GM15510 (cell line): Measurements from ENCODE around the gene PRPS1L1.

ENCODE experiments used
- POLR2A ChIP-seq: IDR thresholded peaks from 3 replicates; pipeline ENCODE4 v1.6.1; 2011; ENCODE audit warnings: borderline replicate concordance; ENCODE audit not compliant: insufficient read length; ENCODE audit errors: extremely low read depth

The PRPS1L1 gene

DNA sequence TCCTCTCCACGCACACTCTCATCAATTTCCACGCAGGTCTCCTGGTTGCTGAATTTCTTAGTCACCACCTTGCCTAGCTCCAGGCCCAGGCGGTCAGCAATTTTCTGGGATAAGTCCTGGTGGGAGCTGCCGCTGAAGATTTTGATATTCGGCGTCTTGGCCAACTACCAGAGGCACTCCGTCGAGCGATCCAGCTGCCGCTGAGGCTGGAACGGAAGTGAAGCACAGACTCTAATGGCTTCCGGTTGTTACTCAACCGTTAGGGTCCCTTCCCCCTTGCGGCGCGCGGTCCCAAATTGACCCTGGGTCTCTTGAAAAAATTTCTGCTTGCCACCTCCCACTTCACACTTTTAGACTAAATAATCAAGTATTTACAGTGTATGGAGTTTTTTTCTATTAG, at the start of gene PRPS1L1:
TSS of gene PRPS1L1 (minus strand) at position 219 of the 400 bp plus-strand sequence.
- TF ChIP-seq POLR2A = no peak

DNA sequence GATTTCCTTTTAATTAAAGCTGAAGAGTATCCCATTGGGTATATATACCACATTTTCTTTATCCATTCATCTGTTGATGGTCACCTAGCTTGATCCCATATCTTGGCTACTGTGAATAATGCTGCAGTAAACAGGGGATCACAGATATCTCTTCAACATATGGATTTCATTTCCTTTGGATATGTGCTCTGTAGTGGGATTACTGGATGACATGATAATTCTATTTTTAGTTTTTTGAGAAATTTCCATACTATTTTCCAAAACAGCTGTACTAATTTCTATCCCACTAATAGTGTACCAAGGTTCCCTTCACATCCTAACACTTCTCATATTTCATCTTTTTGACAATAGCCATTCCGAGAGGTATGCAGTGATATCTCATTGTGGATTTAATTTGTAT, 48.8 kb upstream of the PRPS1L1 start:
- TF ChIP-seq POLR2A = no peak

DNA sequence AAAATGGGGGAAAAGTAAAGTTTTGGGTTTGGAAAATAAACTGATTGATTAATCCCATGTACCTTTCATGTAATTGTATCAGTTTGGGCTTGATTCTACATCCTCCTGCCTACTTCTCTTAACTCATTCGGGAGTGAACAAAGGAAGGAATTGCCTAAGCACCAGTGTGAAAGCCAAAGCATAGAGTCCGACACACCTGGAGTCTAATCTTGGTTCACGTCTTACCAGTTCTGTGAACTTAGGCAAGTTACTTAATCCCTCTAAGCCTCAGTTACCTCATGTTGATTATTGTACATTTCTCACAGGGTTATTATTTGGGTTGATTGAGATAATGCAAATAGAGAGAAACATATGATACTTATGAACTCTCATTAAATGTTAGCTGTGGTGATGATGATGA, 41.1 kb upstream of the PRPS1L1 start:
- TF ChIP-seq POLR2A = no peak

DNA sequence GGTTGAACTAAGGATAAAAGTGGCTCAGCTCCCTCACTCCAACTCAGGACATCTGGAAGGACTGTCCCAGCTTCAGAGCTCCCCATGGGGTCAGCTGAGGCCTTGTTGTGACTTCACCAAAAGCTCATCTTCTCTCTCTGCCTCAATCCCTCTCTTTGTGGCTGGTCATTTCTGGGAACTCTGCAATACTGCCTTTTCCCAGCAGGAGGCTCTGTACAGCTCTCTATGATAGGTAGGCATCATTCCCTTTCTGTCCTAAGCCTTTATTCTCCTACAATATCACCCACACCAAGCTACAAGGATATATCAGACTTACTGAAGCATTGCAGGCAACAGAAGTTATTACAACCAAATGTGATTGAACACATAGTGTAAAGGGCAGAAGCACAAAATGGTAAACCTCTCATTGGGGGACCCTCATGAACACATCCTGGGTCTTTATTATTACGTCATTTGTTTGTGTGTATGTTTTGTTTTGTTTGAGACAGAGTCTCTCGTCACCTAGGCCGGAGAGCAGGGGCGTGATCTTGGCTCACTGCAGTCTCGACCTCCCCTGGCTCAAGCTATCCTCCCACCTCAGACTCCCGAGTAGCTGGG, 36.7 kb upstream of the PRPS1L1 start:
- TF ChIP-seq POLR2A = no peak

DNA sequence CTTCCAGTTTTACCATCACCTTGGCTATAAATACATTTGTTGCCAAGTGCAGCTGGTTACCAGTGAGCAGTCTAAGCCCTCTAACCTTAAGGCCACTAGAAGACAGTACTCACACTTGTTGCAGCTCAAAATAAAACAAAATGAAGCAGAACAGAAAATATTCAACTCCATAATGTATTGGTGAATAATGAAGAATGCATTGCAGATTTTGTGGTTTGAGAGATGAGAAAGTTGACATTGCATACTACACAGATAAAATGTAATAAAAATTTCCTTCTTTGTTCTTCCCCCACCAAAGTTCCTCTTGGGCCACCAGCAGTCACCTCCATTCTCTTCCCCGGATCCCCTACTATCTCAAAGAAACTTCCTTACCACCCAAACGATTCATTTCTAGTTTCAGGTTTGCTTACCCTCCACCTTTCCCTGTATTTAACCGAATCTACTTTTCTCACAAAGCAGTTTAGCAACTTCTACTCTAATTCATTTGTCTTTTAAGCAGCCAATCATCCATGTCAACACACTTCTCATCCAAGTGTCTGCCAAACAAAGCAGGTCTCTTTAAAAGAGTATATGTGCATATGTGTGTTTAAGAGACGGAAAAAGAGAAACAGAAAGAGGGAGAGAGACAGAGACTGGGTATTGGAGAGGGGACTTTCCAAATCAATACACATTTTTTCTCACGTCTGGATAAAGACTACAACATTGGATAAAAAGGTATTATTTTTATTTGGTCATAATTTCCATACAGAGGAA, 35.7 kb upstream of the PRPS1L1 start:
- TF ChIP-seq POLR2A = no peak

DNA sequence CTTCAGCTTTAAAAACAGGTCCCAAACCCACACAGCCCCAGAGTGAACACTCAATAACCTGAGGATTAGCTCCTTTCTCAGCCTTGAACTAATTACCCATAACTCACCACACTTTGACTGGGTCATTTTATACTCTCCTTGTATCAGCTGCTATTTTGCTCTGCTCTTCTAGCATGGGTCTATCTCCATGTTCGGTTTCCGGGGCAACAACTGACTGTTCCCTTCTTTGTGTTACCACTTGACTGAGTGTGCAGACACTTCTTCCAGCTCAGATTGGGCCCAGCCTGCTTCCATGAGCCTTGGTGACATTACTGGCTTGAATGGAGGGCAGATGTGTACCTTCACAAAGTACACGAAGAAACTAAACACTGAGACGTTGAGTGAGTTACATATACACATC, 31.5 kb upstream of the PRPS1L1 start:
- no peak for TF ChIP-seq POLR2A

DNA sequence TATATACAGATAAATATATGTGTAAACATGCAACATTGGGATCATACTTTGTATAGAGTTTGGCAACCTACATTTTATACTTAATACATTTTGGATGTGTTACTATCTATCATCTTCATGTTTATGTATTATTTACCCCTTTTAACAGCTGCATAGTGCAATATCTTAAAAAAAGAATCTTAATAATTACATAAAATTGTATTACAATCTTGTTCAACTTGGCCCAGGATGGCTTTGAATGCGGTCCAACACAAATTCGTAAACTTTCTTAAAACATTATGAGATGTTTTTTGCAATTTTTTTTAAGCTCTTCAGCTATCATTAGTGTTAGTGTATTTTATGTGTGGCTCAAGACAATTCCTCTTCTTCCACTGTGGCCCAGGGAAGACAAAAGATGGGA, 26.3 kb upstream of the PRPS1L1 start:
- no peak for TF ChIP-seq POLR2A

DNA sequence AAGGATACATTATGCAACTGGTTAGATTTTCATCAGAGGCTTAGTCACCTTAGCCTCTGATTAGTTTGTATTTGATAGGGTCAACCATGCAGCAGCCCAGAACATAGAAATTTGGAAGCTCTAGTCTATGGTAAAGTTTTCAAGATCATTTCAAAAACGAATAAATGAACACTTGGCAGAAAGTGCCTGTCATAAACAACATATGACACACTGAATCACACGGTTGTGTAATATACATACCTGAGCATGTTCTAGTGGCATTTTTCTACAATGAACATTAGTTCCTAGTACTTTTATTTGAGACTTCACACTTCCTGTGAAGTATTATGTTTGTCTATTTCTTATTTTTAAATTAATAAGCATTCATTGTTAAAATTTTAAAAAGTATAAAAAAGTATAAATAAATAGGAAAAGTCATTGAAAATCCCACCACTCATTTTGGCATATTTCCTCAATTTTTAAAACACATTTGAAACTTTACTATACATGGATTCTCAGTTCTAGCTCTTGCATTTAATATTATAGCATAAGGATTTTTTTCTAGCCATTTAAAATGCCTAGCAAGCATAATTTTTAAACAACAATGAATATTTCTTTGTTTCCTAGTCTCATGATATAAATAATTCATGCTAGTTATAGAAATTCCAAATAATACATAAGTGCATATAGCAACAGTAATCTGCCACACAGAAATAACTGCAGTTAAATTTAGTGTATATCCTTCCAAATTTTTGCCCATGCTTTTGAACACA, 25.7 kb upstream of the PRPS1L1 start:
- no peak for TF ChIP-seq POLR2A

DNA sequence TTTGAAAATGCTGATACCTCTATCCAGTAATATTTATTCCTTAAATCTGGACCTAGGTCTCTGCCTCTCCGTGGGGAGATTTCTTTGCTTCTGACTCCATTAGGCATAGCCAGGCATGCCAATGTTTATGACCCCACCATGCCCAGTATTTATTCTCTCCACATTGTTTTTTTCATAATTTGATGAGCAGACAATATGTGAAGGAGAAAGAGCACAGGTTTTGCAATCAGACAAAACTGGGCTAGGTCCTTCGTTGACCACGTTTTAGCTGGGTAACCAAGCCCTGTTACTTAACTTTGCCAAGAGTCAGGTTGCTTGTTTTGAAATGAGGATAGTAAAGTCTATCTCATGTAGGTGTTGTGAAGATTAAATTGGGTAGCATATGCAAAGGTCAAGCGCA, 21.6 kb upstream of the PRPS1L1 start:
- no peak for TF ChIP-seq POLR2A

DNA sequence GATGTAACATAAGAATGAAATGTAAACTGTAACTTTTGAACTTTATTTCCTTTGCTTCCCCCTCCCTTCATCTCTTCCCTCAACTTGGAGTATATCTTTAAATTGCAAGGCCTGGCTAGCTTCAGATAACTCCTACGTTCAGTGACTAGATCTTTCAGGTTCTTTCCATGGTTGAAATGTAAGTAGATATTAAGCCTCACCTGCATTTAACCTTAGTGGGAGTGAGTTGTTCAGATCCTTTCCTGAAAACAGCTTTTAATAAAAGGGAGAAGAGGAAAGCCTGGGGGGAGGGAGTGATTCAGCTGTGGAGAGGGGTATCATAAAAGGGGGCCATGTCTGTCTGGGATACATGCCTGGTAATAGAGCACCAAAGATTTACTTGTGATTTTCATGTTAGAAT, 19.0 kb upstream of the PRPS1L1 start:
- TF ChIP-seq POLR2A = no peak

DNA sequence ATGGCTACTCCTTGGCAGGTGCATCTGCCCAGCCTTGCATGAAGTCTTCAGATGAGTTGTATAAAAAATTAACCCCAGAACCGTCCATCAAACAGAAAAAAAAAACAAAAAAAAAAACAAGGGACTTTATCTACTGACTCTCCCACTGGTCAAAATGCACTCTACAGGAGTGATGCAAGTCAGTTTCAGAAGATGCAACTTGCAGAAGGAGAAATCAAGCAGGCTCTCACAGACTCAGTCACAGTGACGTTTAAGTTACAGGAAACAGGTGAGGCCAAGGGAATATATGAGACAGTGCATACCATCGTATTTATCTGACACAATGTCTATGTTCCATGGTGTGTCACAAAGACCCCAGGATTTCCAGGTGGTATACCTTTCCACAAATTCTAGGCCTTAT, 17.5 kb upstream of the PRPS1L1 start:
- no peak for TF ChIP-seq POLR2A

DNA sequence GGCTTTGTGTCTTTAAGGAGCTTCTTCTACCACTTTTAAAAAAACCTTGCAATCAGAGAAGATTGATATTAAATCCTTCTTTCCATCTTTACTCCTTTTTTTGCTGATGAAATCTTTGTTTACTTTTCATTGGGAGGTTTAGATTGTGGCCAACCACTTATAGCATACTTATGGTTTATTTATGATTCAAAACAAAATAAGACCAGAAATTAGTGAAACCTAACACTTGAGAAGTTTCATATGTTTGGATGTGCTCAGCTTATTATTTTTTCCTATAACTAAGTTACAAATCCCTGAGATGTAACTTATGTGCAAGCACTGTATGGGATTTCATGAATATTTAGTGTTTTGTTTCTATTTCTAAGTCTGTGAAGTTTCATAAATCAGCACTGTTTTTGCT, 13.5 kb upstream of the PRPS1L1 start:
- no peak for TF ChIP-seq POLR2A

DNA sequence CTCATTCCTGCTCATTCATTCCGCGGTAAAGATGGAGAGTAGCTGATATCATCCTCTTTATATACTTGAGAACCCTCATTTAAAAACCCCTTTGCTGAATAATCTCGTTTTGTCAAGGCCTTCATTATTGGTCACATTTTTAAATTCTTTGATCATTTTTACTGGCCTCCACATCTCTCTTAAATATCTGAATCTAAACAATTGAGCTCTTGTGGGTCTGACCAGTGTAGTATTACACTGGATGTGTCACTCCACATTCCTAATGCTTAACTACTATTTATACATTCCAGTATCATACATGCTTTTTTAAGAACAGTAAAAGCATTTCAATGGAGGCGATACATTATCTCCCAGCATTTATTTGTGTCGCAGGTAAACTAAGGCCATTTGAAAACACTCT, 12.6 kb upstream of the PRPS1L1 start:
- TF ChIP-seq POLR2A = no peak

DNA sequence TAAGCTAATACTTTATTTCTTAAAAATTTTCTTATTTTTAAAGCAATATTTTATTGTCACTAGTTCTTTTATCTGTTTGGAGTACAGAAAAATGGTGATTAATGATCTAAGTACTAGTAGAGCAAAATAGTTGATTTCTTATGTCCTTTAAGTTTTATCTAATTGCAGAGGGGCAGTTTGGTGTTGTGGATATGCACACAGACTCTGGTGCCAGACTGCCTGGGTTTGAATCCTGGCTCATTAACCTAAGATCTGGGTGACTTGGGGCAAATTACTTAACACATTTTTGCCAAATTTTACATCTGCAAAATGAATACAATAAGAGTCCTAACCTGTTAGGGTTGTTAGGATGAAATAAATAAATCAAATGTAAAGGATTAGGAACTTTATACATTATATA, 10.7 kb upstream of the PRPS1L1 start:
- TF ChIP-seq POLR2A = no peak

DNA sequence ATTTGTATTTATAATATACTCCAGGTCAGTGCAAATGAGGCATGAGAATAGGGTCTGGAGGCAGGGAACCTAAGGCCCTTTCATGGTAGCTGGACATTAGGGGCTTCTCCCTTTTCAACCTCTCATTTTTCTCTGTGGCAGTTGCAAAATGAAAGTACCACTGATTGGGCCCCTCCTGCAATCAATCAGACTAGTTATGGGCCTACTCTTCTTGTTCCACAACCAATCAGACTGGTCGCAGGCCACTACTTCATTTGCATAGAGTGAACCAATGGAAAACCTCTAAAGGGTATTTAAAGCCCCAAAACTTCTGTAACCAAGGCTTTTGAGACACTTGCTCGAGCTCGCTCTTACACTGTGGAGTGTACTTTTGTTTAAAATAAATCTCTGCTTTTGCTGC, 10.0 kb upstream of the PRPS1L1 start:
- TF ChIP-seq POLR2A = no peak

DNA sequence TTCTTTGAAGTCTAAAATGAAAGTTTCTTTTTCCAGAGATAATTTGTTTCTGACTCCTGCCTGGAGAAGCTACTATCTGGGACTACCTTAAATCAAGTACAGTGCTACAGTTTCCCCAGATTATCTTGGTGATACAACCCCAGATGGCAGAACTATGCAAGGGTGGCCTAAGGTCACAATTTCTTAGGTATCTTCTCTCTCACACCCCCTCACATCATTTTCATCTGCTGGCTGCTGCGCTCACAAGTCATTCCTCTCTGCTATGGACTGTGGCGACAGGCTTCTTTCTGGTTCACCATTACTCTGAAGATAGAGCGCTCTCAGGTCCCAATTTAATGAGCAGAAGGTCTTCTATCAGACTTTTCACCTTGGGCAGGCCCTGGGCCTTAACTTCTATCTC, 9.1 kb upstream of the PRPS1L1 start:
- no peak for TF ChIP-seq POLR2A
